Stimulated activated CD4-positive, alpha-beta T cell treated with anti-CD3 and anti-CD28 coated beads, Interleukin-4, amount 100 ng/mL, for 48 hours (primary cell): ENCODE data around the gene ARPP21.
"Not testable (repeated sequence)": the region's sequence is repeated elsewhere in the genome, so short reads cannot be mapped to it uniquely, and the experiment has no call there.

Experiments used
- DNase-seq, 2 donors: peaks; one replicate each; pipeline ENCODE4 v3.0.0-alpha.2; 2020; ENCODE audit warnings: low read depth in 2 of 2

ARPP21 gene

DNA sequence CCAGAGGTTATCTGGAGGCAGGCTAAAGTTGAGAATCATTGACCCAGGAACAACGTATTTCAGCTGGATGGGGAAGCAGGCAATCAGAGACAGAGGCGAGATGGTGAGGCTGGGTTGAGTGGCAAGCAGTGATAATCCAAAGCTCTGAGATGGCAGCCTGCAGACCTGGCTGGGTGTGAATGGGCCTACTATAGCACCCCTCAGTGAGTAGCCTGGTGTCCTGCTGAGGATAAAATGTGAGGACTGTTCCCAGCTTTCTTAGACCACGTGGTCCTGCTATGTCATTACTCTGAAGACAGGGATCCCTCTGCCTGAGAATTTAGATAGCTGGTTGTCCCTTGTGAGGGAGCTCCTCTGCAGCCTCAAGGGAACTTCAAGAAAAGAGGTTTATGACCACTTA, 141.5 kb downstream of the ARPP21 start:
- DNase-seq = no peak

DNA sequence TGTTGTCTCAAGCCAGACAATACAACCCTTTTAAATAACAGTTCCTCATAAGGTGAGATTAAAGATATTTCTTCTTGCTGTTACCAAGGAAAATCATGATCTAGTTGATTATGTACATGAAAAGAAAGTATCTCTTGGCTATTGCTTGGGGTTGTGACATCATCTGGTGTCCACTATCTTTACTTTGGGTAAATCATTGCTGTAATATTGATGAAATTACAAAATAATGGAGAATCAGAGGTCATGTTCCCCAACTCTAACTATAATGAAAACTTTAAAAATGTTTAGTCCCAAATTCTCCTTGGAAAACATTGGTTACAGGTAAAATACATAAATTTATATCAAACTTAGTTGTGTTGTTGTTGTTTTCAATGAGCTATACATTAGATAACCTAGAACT, 142.2 kb downstream of the ARPP21 start:
- no peak for DNase-seq

DNA sequence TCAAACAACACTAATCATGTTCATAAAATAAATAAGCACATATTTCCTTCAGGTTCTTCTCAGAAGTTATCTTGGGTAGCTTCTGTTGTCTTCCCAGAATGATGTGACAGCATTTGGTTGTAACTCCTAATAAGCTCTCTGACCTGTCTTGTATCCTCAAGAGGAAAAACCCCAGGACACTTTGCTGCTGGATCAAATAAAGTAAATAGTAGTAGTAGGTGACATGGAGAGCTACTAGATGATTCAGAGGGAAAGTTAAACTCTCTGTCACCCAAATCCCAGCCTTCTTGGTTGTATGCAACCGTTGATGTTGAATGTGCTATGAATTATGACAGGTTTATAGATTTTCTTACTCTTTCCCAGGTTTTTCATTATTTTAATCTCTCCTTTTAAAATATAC, 143.0 kb downstream of the ARPP21 start:
- no peak for DNase-seq

DNA sequence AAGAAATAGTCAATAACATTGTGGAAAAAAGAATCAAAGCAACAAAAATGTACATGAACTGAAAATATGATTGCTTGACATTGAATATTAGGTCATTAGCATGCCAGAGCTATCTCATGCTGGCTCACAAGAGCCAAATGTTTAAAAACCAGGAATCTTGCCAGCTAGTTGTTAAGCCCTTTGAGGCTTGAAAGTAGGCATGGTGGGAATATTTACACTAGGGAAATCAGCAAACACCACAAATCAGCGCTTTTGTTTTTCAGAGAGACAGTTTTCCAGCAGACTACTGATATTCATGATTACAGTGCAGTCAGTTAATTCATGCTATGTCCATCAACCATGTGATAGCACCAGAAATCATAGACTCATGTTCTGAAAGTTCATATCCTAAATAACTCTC, 144.8 kb downstream of the ARPP21 start:
- DNase-seq = no peak

DNA sequence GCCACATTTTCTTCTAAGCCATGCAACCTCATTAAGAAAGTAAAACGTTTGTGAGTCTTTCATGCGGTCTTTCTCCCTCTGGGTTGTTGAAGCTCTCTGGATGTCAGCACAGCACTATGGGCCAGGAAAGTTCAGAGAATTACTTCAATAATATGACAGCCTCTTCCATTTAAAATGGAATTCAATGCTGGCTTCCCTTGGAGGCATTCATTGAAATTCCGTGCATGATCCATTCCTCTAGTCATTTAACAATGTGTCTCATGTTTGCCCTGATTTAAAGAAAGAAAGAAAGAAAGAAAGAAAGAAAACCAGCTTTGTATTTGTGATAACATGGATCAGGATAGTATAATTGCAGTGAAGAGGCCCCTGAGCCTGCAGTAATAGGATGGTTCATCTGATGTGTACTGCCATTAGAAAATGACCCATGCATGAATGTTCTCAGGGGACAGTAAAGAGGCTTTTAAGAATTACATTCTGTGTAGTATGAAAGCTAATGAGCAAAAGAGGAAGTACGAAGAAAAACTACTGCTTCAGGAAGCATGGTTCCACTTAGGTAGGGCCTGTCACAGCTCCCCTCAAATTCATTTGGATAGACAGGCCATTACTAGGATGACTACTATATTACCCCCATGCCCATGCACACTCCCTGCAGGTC, 146.0 kb downstream of the ARPP21 start:
- no peak for DNase-seq

DNA sequence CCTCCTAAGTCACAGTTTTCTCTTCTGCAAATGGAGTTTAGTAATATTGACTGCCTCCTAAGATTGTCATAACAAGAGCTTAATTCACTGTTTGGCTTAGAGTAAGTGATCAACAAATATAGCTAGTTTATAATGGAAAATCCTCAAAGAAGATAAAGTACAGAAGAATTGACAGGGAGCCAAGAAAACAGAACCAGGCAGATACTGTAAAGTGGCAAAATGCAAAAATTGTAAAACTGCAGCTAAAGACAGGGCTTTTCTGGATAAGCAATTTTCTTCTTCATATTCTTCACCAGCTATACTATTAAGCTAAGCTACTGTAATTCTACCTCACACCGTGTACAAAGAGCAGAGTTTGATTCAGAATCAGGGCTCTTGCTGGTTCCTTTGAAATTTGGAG, 148.6 kb downstream of the ARPP21 start:
- no peak for DNase-seq

DNA sequence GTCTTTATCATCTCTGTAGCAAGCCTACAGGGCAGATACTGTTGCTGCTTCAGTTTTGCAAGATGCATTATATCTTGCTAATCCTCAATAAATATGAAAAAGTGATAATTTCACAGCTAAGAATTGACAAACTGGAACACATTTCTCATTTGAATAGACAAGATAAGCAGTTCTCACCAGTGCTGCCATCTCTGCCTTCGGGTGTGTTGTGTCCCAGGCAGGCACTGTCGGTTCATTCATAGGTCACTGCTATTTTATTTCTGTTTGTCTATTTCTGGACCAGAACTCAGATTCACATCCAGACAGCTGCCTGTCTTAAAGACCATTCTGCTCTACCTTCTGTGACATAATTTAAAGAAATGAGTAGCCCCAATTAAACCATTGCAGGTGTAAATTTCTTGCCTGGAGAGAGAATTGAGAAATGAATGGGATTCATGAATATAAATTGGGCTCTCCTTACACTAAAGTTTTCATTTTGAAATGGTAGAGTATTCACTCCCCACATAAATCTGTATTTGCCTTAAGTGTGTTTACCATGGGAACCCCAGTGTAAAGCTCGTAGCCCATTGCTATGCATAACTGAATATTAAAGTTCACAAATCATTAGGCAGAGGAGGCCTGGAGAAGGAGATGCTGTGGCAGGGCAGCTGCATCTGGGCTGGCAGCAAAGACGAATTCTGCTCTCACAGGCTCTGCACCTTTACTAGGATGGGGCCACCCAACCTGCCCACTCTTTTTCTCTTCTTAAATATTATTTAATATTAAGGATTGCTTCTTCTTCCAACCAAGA, 149.9 kb downstream of the ARPP21 start:
- no peak for DNase-seq

DNA sequence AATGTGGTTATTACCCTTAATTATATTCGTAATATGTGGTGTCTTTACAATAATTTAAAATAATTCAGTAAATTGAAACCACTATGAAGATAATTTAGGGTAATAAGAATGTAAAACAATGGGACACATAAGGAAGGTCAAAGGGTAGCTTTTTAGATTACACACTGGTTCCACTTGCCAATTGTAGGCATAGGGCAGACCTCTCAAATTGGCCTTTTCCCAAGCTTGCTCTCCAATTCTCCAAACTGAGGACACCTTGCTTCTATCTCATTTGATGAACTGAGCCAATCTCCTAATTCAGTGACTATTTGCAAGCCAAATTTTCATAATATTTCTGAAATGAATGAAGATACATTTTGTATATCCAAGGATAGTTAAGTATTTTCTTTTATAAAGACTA, 151.4 kb downstream of the ARPP21 start:
- DNase-seq = no peak

DNA sequence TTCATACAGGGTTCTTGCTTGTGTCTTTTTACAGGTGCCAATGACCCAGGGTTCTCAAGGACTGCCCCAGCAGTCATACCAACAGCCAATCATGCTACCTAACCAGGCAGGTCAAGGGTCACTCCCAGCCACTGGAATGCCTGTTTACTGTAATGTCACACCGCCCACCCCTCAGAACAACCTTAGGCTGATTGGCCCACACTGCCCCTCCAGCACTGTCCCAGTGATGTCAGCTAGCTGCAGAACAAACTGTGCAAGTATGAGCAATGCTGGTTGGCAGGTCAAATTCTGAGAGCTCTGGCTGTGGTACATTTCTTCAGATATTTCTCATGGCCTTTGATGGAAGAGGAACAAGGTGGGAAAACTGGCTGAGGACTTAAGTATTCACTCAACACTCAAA, 154.3 kb downstream of the ARPP21 start:
- DNase-seq = no peak

DNA sequence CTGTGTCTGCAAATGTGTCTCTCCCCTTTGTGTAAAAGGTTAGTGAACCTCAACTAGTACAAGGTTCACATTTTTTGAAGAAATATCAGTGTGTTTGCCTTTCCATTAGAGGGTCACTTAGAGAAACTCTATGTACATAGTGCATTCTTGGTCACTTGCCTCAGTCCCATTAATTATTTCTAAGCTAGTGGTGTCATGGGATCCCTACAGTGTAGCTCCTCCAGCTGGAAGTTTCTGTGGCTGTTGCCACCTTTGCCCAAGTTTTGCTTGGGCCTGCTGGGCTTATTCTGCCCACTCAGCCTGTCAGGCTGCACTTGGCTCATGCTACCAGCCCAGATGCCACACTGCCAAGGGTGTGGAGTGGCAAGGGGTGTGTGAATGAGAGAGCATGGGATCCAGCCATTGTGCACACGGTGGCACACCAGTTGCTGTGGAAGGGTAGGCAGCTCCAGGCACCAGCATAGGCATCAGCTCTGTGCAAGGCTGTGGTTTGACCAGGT, 161.7 kb downstream of the ARPP21 start:
- DNase-seq = no peak

DNA sequence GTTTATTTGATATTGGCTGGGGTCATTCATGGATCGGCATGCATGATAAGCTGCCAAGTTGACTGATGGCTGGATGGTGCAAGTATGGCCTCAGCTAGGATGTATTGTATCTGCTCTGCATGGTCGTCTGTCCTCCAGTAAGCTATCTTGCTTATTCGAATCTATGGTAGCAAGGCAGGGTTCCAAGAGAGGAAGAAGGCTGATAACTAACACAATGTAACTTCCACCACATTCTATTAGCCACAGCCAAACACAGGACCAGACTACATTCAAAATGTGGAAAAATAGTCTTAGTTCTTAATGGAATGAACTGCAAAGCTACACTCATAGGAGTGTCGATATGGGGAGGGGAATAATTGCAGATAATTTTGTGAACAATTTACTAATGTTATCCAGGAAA, 175.2 kb downstream of the ARPP21 start:
- no peak for DNase-seq

DNA sequence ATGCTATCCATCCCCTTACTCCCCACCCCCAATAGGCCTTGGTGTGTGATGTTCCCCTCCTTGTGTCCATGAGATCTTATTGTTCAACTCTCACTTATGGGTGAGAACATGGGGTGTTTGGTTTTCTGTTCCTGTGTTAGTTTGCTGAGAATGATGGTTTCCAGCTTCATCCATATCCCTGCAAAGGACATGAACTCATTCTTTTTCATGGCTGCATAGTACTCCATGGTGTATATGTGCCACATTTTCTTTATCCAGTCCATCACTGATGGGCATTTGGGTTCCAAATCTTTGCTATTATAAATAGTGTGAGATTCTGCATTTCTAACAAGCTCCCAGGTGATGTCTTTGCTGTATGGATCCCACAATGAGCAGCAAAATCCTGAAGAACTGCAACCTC, 176.5 kb downstream of the ARPP21 start:
- not testable (repeated sequence) for DNase-seq

DNA sequence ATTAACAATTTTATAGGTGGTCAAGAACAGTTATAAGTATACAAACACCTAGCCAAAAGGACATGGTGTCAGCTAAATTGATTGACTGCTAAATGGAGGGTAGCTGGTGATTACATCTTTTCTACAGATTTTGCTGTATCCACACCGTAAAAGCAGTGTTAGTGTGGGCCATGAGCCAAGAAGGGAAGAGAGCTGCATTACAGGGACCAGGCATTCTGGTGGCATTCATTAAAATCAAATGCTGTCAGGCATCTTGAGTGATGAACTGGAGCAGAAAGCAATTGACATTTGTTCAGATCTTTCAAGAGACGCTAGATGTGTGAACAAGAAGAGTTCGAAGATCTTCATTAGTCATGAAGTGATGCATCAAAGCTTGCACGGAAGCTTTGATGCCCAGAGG, 177.9 kb downstream of the ARPP21 start:
- no peak for DNase-seq

DNA sequence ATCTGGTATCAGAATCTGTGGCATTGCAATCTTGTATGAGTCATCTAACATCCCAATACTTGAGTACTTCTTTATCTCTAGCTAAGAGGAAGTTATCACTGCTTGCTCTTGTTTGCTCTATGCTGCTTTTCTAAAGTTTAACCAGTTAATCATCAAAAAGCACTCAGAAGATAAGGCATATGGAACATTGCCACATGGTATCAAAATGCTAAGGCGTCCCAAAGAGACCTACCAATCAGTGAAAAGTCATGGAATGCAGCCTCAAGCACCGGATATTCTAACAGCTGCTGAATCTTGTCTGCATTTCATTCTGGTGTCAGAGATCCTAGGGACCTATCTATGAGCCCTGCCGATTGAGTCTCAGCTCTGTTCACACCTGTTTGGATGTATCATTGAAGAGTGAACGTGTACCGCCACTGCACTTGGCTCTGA, 192.8 kb downstream of the ARPP21 start:
- no peak for DNase-seq
